ENCODE data around the gene PPP1R15A. TPM values are rescaled to one million over a fixed set of nuclear protein-coding genes. Genes with fewer than 3 reads are reported as not detected.

The PPP1R15A gene
- total and polyA plus RNA-seq, 2 of the 8 experiments (the other 6 are each of a cell fraction or from before 2014, with no cell fraction given), result 4.1 to 14.0 TPM

GRCh38 chr19:48830965-48831364 lies 41.3 kb upstream of the PPP1R15A start (continued):
- TF ChIP-seq CREB1 (IDR thresholded peaks at IDR 0.05) (no peak), EGR1 (IDR thresholded peaks at IDR 0.05; ENCODE audit: borderline replicate concordance, low read depth, low read length) (no peak), NANOG (IDR thresholded peaks at IDR 0.05; ENCODE audit: insufficient read depth, low read depth, low read length, poor library complexity, severe bottlenecking) (no peak)

Data from H1 (cell line).